Measurements from ENCODE around the gene CD300LB.

The CD300LB gene

GRCh38 chr17:74471341-74471740, 59.9 kb downstream of the CD300LB start:
- DNase-seq (ENCODE audit: low read depth, low spot score), result no peak
- no peak overlapping the region for H3K4me3 ChIP-seq (ENCODE audit: low read depth, low read length)
- ChIA-PET POLR2A (no interaction called here), CTCF (interaction anchor here (1.0 to 1.2 kb wide), 3 partner anchors 14 to 103 kb away, joined by 3 to 5 read pairs (median 4); no protein-coding TSS in a partner anchor)
- no peak for TF ChIP-seq CTCF (IDR thresholded peaks at IDR 0.05; ENCODE audit: insufficient read depth, low read length, missing control alignments)
